Raji (cell line): ENCODE data around the gene PTN.

Source experiments
- POLR2A ChIP-seq: IDR thresholded peaks from 2 replicates; pipeline ENCODE4 v1.6.1; 2011; ENCODE audit warnings: low read depth, low read length, control low read depth; ENCODE audit not compliant: insufficient read depth

The PTN gene

DNA sequence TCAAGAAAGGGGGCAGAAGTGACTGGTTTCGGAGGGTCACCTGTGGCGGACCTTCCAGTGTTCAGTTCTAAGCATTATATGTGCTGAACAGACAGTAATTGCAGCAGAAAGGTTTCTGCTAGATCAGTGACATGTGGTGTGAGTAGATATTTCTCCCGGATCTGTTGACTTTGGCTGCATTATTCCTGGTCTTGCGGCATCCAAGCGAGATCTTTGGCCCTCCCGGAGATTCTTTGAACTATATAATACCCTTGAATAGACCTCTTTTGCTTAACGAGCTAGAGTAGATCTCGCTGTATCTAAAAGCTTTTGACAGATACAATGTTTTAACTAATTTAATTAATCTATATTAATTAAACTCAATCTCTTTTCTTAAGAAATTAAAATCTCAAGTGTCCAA, 99.8 kb downstream of the PTN start:
- TF ChIP-seq POLR2A = no peak

- no peak for TF ChIP-seq POLR2A
Measured at GRCh38 chr7:137242616-137243015, 100.9 kb downstream of the PTN start.

GRCh38 chr7:137241655-137242360, 101.7 kb downstream of the PTN start:
- no peak for TF ChIP-seq POLR2A

DNA sequence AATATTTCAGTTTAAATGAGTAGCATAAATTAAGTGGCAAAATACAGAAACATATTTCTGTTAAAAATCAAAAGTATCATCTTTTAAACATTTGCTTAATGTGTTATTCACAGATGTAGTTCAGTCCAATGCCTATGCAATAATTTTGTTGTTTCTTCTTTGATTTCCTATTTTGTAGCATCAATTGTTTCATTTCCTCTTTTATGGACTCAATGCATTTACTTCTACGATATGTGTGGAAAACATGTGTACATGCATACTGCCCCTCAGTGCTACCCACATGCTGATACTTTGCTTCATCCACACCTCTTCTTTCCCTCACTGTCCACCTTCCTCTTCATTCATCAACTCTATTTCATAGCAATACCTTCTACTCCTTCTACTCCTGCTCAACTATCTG, 108.1 kb downstream of the PTN start:
- TF ChIP-seq POLR2A = no peak

- TF ChIP-seq POLR2A = no peak
Measured at GRCh38 chr7:137231167-137231566, 112.4 kb downstream of the PTN start.

- no peak for TF ChIP-seq POLR2A
Measured at GRCh38 chr7:137221467-137221866, 122.1 kb downstream of the PTN start.

DNA sequence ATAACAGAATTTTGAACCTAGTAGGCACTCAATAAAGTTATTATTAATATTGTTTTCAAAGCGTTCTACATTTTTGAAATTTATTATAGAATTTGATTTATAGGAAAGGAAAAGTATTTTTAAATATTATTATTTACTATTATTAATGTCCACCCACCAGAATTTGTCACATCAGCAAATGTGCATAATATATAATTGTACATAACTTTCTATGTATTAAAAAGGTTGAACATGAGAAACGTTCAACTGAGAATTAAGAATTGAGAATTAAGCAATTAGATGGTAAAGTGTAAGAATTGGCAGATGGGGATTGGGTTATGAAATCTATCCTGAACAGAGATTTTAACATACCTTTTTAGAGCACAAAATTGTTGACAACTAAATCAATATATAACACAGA, 129.8 kb downstream of the PTN start:
- no peak for TF ChIP-seq POLR2A

DNA sequence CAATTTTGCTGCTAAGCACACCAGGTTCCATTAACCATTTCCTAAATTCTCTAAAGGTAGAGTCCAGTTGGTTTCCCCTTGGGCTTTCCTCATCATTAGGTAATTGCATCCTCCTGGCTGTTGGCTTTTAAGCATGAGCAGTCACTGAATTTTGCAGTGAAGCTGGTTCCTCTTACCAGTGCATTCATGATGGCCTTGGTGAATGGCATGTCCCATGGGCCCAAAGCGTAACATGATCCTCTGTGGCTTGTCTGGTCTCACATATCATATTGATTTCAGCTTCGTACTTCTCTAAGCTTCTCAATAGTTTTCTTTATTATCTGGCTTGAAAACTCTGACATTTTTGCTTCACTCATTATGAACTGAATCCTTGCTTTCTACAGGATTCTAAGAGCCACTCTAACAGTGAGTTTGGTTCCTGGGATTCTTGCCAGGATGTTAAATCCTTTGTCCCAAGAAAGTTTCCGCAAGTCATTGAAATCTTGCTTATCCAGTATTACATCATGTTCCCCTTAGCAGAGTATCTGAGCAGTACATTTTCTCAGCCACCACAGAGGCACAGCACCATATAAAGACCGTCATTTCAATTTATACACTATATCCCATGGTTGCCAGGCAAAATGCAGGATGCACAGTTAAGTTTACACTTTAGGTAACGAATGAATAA, 134.2 kb downstream of the PTN start:
- TF ChIP-seq POLR2A = no peak

DNA sequence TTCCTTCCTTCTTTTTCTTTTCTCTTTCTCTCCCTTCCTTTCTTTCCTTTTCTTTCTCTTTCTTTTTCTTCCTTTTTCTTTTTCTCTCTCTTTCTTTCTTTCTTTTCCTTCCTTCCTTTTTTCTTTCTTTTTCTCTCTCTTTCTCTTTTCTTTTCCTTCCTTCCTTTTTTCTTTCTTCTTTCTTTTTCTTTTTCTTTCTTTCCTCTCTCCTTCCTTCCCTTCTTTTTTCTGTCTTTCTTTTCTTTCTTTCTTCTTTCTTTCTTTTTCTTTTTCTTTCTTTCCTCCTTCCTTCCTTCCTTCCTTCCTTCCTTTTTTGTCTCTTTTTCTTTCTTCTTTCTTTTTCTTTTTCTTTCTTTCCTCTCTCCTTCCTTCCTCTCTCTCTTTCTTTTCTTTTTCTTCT, 136.8 kb downstream of the PTN start:
- no peak for TF ChIP-seq POLR2A

DNA sequence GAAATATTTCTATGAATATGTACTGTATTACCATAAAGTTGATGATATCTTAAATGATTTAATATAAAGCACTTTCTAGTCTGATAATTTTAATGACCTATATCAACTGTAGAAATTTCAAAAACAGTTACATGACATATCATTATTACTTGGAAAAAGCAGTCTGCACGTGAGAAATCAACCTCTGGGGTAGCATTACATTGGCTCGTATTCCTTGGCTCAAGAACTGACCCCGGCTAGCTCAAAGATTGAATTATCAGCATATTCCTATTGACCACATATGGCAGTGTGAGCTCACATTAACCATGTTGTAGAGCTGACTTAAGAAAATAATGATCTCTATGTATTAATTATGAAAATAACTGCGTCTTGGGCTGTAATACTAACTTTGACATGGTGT, 139.3 kb downstream of the PTN start:
- no peak for TF ChIP-seq POLR2A

DNA sequence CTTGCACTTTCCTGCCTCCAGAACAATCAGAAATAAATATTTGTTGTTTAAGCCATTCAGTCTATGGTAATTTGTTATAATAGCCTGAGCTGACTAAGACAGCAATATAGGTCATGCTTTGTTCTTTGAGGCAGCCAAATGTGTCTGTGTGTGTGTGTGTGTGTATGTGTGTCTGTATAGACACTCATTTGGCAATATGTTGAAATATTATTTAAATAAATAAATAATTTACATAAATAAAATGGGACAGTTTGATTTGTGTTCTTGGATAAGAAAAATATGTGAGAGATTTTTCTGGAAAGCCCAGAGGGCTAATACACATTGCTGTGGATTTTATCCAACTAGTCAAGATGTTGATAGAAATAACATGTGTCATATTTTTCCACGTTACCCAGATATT, 140.2 kb downstream of the PTN start:
- TF ChIP-seq POLR2A = no peak

- TF ChIP-seq POLR2A = no peak
Measured at GRCh38 chr7:137196648-137197047, 146.9 kb downstream of the PTN start.

- no peak for TF ChIP-seq POLR2A
Measured at GRCh38 chr7:137195996-137196395, 147.5 kb downstream of the PTN start.
